ENCODE measurements around the gene ALOX15B. TPM values are rescaled to one million over a fixed set of nuclear protein-coding genes. Genes with fewer than 3 reads are reported as not detected.
A peak's percentile ranks its signal among the peaks of the same experiment; 100 is the strongest.

Gene ALOX15B
- total RNA-seq, 2 experiments from 2014 or later, result not detected

DNA sequence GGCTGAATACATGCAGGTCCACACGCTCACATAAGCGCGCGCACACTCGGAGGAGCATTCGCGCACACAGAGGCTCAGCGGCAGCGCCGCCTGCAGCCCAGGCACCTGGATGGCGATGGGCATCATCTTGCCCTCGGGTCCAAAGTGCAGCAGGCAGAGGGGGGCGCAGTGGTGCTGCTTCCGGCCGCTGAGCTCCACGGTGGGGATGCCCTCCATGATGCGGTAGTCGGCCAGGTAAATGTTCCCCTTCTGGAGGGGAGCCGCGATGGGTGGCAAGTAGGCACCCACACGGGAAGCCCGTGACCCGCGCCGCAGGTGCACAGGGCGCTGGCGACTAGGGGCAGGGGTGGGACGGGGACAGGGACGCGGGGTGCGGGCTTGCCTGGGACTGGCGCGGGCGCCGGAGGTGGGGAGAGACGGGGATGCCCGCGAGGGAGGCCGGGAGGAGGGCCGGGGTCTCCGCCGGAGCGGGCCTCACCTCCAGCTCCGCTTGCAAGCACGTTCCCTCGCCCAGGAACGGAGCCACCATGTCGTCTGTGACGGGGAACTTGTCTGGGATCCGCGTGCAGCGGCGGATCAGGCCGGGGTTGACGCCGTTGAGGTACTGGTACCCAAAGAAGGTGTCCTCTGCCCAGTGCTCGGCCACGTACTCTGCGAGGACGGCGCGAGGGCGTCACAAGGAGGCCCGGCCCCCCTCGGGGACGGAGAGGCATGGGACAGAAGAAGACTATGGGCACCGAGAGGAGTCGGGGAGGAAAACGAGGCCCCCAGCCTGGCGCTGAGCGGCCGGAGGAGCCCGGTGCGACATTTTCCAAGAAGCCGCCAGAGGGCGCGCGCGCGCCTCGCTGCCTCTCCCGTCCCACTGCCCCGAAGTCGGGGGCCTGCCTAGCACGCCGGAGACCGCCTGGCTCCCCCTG lies 40.7 kb downstream of the ALOX15B start:
- CTCF ChIA-PET, result interaction anchor here (0.7 to 12.2 kb wide), 25 partner anchors 9 to 246 kb away, joined by 3 to 298 read pairs (median 3); partner anchors contain the start of genes ALOX12B, ALOXE3, CNTROB and CYB5D1
- peaks cover 11% of the 10 kb centered on the region for H3K36me3 Mint-ChIP-seq
- intact Hi-C loops (cut with micrococcal nuclease), result loop anchor here (1.0 to 2.0 kb wide), 2 partner anchors 19 to 40 kb away; no protein-coding TSS in a partner anchor
- peak overlapping the region; percentile 93 for H3K4me3 Mint-ChIP-seq
- peaks cover 13% of the 10 kb centered on the region for H3K4me1 Mint-ChIP-seq (ENCODE audit: low read depth)
- H3K27ac Mint-ChIP-seq, result peak overlapping the region; percentile 81
- peaks cover 10% of the 10 kb centered on the region for H3K27me3 Mint-ChIP-seq
- POLR2A ChIA-PET, result interaction anchor here (0.9 to 1.9 kb wide), 4 partner anchors 72 to 107 kb away, joined by 3 to 4 read pairs (median 4); partner anchors contain the start of gene PER1
- no peaks in the 10 kb centered on the region for H3K9me3 Mint-ChIP-seq
- DNase-seq, result peak; percentile 89

DNA sequence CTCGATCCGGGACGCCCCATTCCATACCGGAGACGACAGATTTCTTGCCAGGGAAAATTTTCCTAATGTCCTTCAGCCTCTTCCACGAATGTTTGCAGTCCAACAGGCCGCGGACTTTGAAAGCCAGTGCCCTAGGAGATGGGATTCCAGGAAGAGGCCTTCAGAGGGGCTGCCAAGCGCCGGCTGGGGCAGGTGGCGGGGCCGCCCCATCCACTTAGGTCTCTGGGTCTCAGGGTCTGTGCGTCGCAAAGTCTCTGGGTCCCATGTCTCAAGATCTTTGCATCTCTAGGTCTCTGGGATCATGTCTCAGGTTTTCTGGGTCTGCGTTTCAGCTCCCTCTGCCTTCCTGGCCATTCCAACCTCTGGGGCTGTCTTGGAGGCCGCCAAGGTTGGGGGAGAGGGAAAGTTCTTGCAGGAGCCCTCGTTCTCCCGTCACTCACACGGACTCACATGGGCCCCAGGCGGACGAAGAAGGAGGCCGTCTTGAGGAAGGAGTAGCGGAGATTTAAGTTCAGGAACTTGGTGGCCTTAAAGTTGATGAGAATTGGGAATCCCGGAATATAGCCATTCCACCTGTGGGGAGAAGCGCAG lies 41.4 kb downstream of the ALOX15B start:
- Mint-ChIP-seq H3K9me3 (no peaks in the 10 kb centered on the region), H3K4me1 (ENCODE audit: low read depth) (peaks cover 13% of the 10 kb centered on the region), H3K27ac (peak overlapping the region; percentile 81), H3K27me3 (peaks cover 4% of the 10 kb centered on the region), H3K4me3 (peak overlapping the region; percentile 93), H3K36me3 (peaks cover 11% of the 10 kb centered on the region)
- ChIA-PET POLR2A (no interaction called here), CTCF (interaction anchor here (0.9 to 12.2 kb wide), 11 partner anchors 8 to 78 kb away, joined by 3 to 298 read pairs (median 5); partner anchors contain the start of genes ALOX12B, ALOXE3 and HES7)
- intact Hi-C loops (cut with micrococcal nuclease), result no loop called here
- DNase-seq, result no peak

DNA sequence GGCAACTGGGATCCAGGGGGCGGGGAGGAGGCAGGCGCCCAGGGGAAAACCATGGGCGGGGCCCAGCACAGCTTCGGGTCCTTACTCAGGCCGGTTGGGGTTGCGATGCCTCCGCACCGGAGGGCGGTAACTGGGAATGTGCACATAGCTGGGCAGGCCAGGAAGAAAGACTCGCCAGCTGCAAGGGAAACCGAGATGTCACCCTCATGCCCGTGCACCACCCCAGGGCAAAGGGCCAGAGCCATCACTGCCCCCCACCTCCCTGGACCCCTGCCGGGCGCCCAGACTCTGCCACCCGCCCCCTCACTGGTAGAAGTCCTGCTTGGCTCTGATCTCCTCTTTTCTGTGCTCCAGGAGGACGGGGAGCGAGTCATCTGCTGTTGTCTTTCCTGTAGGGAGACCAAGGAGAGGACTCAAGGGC lies 42.0 kb downstream of the ALOX15B start:
- H3K36me3 Mint-ChIP-seq, result peaks cover 11% of the 10 kb centered on the region
- H3K27me3 Mint-ChIP-seq, result peaks cover 3% of the 10 kb centered on the region
- peak overlapping the region; percentile 93 for H3K4me3 Mint-ChIP-seq
- H3K9me3 Mint-ChIP-seq, result no peaks in the 10 kb centered on the region
- ChIA-PET CTCF (interaction anchor here (1.0 to 3.6 kb wide), 7 partner anchors 10 to 77 kb away, joined by 3 to 43 read pairs (median 4); partner anchors contain the start of gene ALOXE3), POLR2A (no interaction called here)
- no peak for DNase-seq
- intact Hi-C loops (cut with micrococcal nuclease), result no loop called here
- no peak overlapping the region for H3K27ac Mint-ChIP-seq
- peaks cover 13% of the 10 kb centered on the region for H3K4me1 Mint-ChIP-seq (ENCODE audit: low read depth)

DNA sequence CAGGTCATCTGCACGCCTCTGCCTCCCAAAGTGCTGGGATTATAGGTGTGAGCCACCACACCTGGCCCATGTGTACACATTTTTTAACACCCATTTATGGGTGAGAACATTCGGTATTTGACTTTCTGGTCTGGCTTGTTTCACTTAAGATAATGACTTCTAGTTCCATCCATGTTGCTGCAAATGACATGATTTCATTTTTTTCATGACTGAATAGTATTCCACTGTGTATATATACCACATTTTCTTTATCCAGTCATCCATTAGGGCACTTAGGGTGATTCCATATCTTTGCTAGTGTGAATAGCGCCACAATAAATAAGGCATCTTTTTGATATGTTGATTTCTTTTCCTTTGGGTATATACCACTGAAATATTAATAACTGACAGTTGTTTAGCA lies 43.0 kb downstream of the ALOX15B start:
- Mint-ChIP-seq H3K36me3 (peaks cover 11% of the 10 kb centered on the region), H3K27ac (no peak overlapping the region), H3K4me3 (no peak overlapping the region), H3K9me3 (no peaks in the 10 kb centered on the region), H3K27me3 (peaks cover 3% of the 10 kb centered on the region), H3K4me1 (ENCODE audit: low read depth) (peaks cover 13% of the 10 kb centered on the region)
- CTCF ChIA-PET, result interaction anchor here (1.0 to 13.4 kb wide), 5 partner anchors 5 to 37 kb away, joined by 4 to 169 read pairs (median 26); partner anchors contain the start of gene ALOXE3
- DNase-seq, result no peak
- POLR2A ChIA-PET, result no interaction called here
- intact Hi-C loops (cut with micrococcal nuclease), result no loop called here

GRCh38 chr17:8082292-8082691 lies 43.4 kb downstream of the ALOX15B start:
- intact Hi-C loops (cut with micrococcal nuclease), result no loop called here
- H3K9me3 Mint-ChIP-seq, result no peaks in the 10 kb centered on the region
- no peak overlapping the region for H3K27ac Mint-ChIP-seq
- H3K27me3 Mint-ChIP-seq, result peaks cover 4% of the 10 kb centered on the region
- POLR2A ChIA-PET, result no interaction called here
- no peak overlapping the region for H3K4me3 Mint-ChIP-seq
- peaks cover 13% of the 10 kb centered on the region for H3K4me1 Mint-ChIP-seq (ENCODE audit: low read depth)
- H3K36me3 Mint-ChIP-seq, result peaks cover 11% of the 10 kb centered on the region
- no peak for DNase-seq
- CTCF ChIA-PET, result interaction anchor here (1.0 to 13.4 kb wide), 4 partner anchors 6 to 56 kb away, joined by 3 to 169 read pairs (median 16); no protein-coding TSS in a partner anchor

DNA sequence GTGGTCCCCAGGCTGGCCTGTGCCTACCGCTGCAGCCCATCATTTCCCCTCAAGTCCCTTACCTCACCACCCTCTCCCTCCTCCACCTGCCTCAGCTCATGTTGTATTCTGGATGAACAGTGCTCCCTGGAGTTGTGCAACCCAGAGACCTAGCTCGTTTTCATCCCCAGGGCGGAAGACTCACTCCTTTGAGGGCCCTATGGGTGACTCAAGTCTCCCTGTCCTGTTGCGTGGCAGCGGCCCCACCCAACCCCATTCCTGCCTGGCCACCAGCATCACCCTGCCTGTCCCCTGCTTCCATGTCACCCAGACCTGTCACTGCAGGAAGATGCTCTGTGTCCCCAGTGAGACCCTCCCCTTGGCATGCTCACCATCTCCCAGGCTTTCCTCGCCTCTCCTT lies 45.4 kb downstream of the ALOX15B start:
- Mint-ChIP-seq H3K27ac (no peak overlapping the region), H3K36me3 (peaks cover 11% of the 10 kb centered on the region), H3K4me3 (no peak overlapping the region), H3K9me3 (no peaks in the 10 kb centered on the region), H3K27me3 (peaks cover 9% of the 10 kb centered on the region), H3K4me1 (ENCODE audit: low read depth) (peaks cover 13% of the 10 kb centered on the region)
- no peak for DNase-seq
- intact Hi-C loops (cut with micrococcal nuclease), result no loop called here
- ChIA-PET POLR2A (no interaction called here), CTCF (interaction anchor here (0.6 to 13.4 kb wide), 4 partner anchors 8 to 222 kb away, joined by 3 to 169 read pairs (median 14); no protein-coding TSS in a partner anchor)

GRCh38 chr17:8087075-8087951 lies 48.5 kb downstream of the ALOX15B start, which contains the start of gene ALOX12B:
TSS of gene ALOX12B (minus strand) at chr17:8087716. CDS start at chr17:8087442, 274 bp downstream.
- DNase-seq, result no peak
- CTCF ChIA-PET, result interaction anchor here (2.7 to 13.4 kb wide), 2 partner anchors 11 to 23 kb away, joined by 17 to 169 read pairs; no protein-coding TSS in a partner anchor
- POLR2A ChIA-PET, result interaction anchor here (1.0 kb wide), 1 partner anchor 14 kb away, joined by 3 read pairs; no protein-coding TSS in a partner anchor
- peaks cover 23% of the 10 kb centered on the region for H3K27me3 Mint-ChIP-seq
- H3K4me1 Mint-ChIP-seq (ENCODE audit: low read depth), result no peaks in the 10 kb centered on the region
- no peaks in the 10 kb centered on the region for H3K36me3 Mint-ChIP-seq
- H3K9me3 Mint-ChIP-seq, result no peaks in the 10 kb centered on the region
- intact Hi-C loops (cut with micrococcal nuclease), result no loop called here
- H3K27ac Mint-ChIP-seq, result no peak within 1 kb of the TSS
- H3K4me3 Mint-ChIP-seq, result no peak within 1 kb of the TSS

DNA sequence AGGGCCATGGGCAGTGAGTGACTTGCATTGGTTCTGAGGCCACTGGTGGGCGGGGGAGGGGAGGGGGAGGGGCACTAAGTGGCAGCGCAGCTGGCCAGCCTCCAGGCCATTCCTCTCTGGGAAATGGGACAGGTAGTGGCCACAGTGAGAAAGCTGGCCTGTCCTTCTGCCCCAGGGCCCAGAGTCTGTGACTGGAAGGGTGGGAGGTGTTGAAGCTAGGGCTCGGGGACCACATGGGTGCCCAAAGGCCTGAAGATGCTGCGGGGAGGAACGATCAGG lies 49.0 kb downstream of the ALOX15B start:
- no peak overlapping the region for H3K4me3 Mint-ChIP-seq
- CTCF ChIA-PET, result interaction anchor here (2.7 to 13.4 kb wide), 2 partner anchors 12 to 23 kb away, joined by 17 to 169 read pairs; no protein-coding TSS in a partner anchor
- no peaks in the 10 kb centered on the region for H3K36me3 Mint-ChIP-seq
- no peak for DNase-seq
- intact Hi-C loops (cut with micrococcal nuclease), result no loop called here
- H3K27me3 Mint-ChIP-seq, result peaks cover 26% of the 10 kb centered on the region
- POLR2A ChIA-PET, result interaction anchor here (1.0 kb wide), 1 partner anchor 14 kb away, joined by 3 read pairs; no protein-coding TSS in a partner anchor
- no peak overlapping the region for H3K27ac Mint-ChIP-seq
- no peaks in the 10 kb centered on the region for H3K9me3 Mint-ChIP-seq
- H3K4me1 Mint-ChIP-seq (ENCODE audit: low read depth), result no peaks in the 10 kb centered on the region

- intact Hi-C loops (cut with micrococcal nuclease), result no loop called here
- POLR2A ChIA-PET, result no interaction called here
Measured at GRCh38 chr17:8089728-8090127, 50.9 kb downstream of the ALOX15B start.

GRCh38 chr17:8091033-8091687 lies 52.3 kb downstream of the ALOX15B start:
- H3K4me1 Mint-ChIP-seq (ENCODE audit: low read depth), result peaks cover 10% of the 10 kb centered on the region
- peaks cover 24% of the 10 kb centered on the region for H3K27me3 Mint-ChIP-seq
- no peak for DNase-seq
- CTCF ChIA-PET, result interaction anchor here (0.7 to 13.4 kb wide), 6 partner anchors 10 to 63 kb away, joined by 3 to 172 read pairs (median 42); partner anchors contain the start of gene ALOXE3
- no peak overlapping the region for H3K4me3 Mint-ChIP-seq
- POLR2A ChIA-PET, result no interaction called here
- H3K36me3 Mint-ChIP-seq, result no peaks in the 10 kb centered on the region
- H3K27ac Mint-ChIP-seq, result no peak overlapping the region
- intact Hi-C loops (cut with micrococcal nuclease), result no loop called here
- H3K9me3 Mint-ChIP-seq, result no peaks in the 10 kb centered on the region

More at GRCh38 chr17:8089728-8090127, 50.9 kb downstream of the ALOX15B start:
- DNase-seq, result no peak
- CTCF ChIA-PET, result interaction anchor here (3.5 to 13.4 kb wide), 4 partner anchors 13 to 31 kb away, joined by 19 to 172 read pairs (median 116); partner anchors contain the start of gene ALOXE3
- Mint-ChIP-seq H3K27ac (no peak overlapping the region), H3K9me3 (no peaks in the 10 kb centered on the region), H3K4me3 (no peak overlapping the region), H3K27me3 (peaks cover 25% of the 10 kb centered on the region), H3K4me1 (ENCODE audit: low read depth) (peaks cover 7% of the 10 kb centered on the region), H3K36me3 (no peaks in the 10 kb centered on the region)

DNA sequence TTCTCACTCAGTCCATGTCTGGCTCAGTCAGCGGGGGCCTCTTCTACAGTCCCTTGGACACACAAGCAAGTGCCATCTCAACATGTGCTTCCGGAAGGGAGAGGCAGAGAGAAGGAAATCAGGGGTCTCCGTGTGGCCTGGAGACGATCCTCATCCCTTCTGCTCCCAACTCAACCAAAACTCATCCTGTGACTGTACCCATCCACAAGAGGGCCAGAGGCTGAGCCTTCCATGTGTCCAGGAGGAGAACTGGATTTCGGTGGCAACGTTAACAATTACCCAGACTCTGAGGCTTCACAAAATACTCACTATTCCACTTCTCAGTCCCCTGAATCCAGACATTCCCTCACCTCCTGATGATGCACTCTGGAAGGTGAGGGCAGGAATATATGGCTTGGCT lies 56.5 kb downstream of the ALOX15B start:
- DNase-seq, result no peak
- ChIA-PET POLR2A (no interaction called here), CTCF (interaction anchor here (1.1 to 13.4 kb wide), 5 partner anchors 12 to 200 kb away, joined by 8 to 172 read pairs (median 92); partner anchors contain the start of genes ALOXE3, HES7 and SLC25A35)
- intact Hi-C loops (cut with micrococcal nuclease), result no loop called here
- Mint-ChIP-seq H3K36me3 (no peaks in the 10 kb centered on the region), H3K27ac (no peak overlapping the region), H3K27me3 (peaks cover 14% of the 10 kb centered on the region), H3K4me1 (ENCODE audit: low read depth) (peaks cover 10% of the 10 kb centered on the region), H3K9me3 (no peaks in the 10 kb centered on the region), H3K4me3 (no peak overlapping the region)

Measured in activated CD4-positive, alpha-beta memory T cell treated with anti-CD3 and anti-CD28 coated beads for 36 hours (primary cell).